Naive thymus-derived CD4-positive, alpha-beta T cell (primary cell): ENCODE data around the gene RFX3. TPM values are rescaled to one million over a fixed set of nuclear protein-coding genes. Genes with fewer than 3 reads are reported as not detected.

Experiments
- ATAC-seq: fragments of 150-1000 bp; cut with Tn5 transposase; 2 replicates; pipeline ENCODE4 v1.10.0; 2021; ENCODE audit warnings: mild to moderate bottlenecking, moderate library complexity
- CTCF ChIA-PET: fragments of 350-600 bp; sonication (Branson Sonifier 250); formaldehyde crosslinking; loops from one replicate; lab custom pipeline; 2021; ENCODE audit warnings: antibody characterized with exemption; lab: Charles Lee
- POLR2A ChIA-PET: fragments of 350-600 bp; sonication (Branson Sonifier 250); formaldehyde crosslinking; loops from one replicate; lab custom pipeline; 2021; ENCODE audit warnings: antibody characterized with exemption, inconsistent platforms; lab: Charles Lee
- DNase-seq, 9 donors: peaks; one replicate each; pipeline versions ENCODE4 v3.0.0 to v3.0.0-alpha.2; 2020 to 2022; ENCODE audit warnings: mixed read lengths in 1 of 9
- H3K27ac ChIP-seq: one replicate; pipeline ENCODE4 v1.7.0; 2013; ENCODE audit warnings: mild to moderate bottlenecking, low read depth, low read length, moderate library complexity
- H3K27me3 ChIP-seq, 2 donors: one replicate each; pipeline ENCODE4 v1.7.0; 2013; ENCODE audit warnings: low read length in 2 of 2, mild to moderate bottlenecking in 2 of 2, moderate library complexity in 2 of 2; ENCODE audit not compliant: control insufficient read depth in 2 of 2, insufficient read depth in 2 of 2
- H3K36me3 ChIP-seq, 3 experiments: 1 replicate in 2 of 3; 2 replicates in 1 of 3; pipeline ENCODE4 v1.7.0; 2013; ENCODE audit warnings: low read length in 3 of 3, mild to moderate bottlenecking in 3 of 3, moderate library complexity in 1 of 3; ENCODE audit not compliant: insufficient read depth in 3 of 3, control insufficient read depth in 2 of 3
- H3K4me1 ChIP-seq, 2 donors: one replicate each; pipeline ENCODE4 v1.7.0; 2013; ENCODE audit warnings: low read length in 2 of 2, mild to moderate bottlenecking in 2 of 2, moderate library complexity in 1 of 2; ENCODE audit not compliant: control insufficient read depth in 2 of 2, insufficient read depth in 2 of 2
- H3K4me3 ChIP-seq: 2 replicates; pipeline ENCODE4 v1.7.0; 2013; ENCODE audit warnings: mild to moderate bottlenecking, low read length
- H3K9me3 ChIP-seq, 3 experiments: 1 replicate in 2 of 3; 2 replicates in 1 of 3; pipeline ENCODE4 v1.7.0; 2013; ENCODE audit warnings: low read length in 3 of 3; ENCODE audit not compliant: control insufficient read depth in 2 of 3
- H3K27ac Mint-ChIP-seq, 9 donors: one replicate each; pipeline ENCODE4 v1.8.0; 2020 to 2022; ENCODE audit warnings: mixed read lengths in 9 of 9, mild to moderate bottlenecking in 8 of 9, moderate library complexity in 5 of 9, inconsistent platforms in 2 of 9
- H3K27me3 Mint-ChIP-seq, 5 donors: one replicate each; pipeline ENCODE4 v1.8.0; 2021 to 2022; ENCODE audit warnings: mixed read lengths in 5 of 5, mild to moderate bottlenecking in 1 of 5
- H3K36me3 Mint-ChIP-seq, 5 donors: one replicate each; pipeline ENCODE4 v1.8.0; 2020 to 2022; ENCODE audit warnings: mixed read lengths in 5 of 5, mild to moderate bottlenecking in 3 of 5, inconsistent platforms in 1 of 5
- H3K4me1 Mint-ChIP-seq, 7 donors: one replicate each; pipeline ENCODE4 v1.8.0; 2020 to 2022; ENCODE audit warnings: mixed read lengths in 7 of 7, mild to moderate bottlenecking in 3 of 7, inconsistent platforms in 1 of 7
- H3K4me3 Mint-ChIP-seq, 10 donors: one replicate each; pipeline ENCODE4 v1.8.0; 2020 to 2022; ENCODE audit warnings: mild to moderate bottlenecking in 10 of 10, mixed read lengths in 10 of 10, moderate library complexity in 6 of 10, inconsistent platforms in 2 of 10
- H3K9me3 Mint-ChIP-seq, 11 donors: one replicate each; pipeline ENCODE4 v1.8.0; 2020 to 2022; ENCODE audit warnings: mixed read lengths in 11 of 11, mild to moderate bottlenecking in 4 of 11, inconsistent platforms in 1 of 11, moderate library complexity in 1 of 11
- intact Hi-C, 2 donors: fragments of 100-400 bp; cut with micrococcal nuclease; formaldehyde crosslinking; loops; one replicate each; pipeline ENCODE4 v1.15.1; 2023
- polyA plus RNA-seq, 2 donors: library from polyadenylated mRNA; unstranded; fragments of 300-500 nt; fragmentation: Illumina TruSeq; gene quantifications; one replicate each; pipeline ENCODE4 v1.2.3, GENCODE V29; 2021
- total RNA-seq, 6 experiments: library from RNA in 5 of 6; stranded (reverse) in 5 of 6; gene quantifications; 1 replicate in 5 of 6; 2 replicates in 1 of 6; pipeline ENCODE4 v1.2.3 and lab custom pipeline; 2021 to 2026

The RFX3 gene
- total and polyA plus RNA-seq, 7 experiments from 2014 or later = 6.2 to 31.7 (median 24.7) TPM

DNA sequence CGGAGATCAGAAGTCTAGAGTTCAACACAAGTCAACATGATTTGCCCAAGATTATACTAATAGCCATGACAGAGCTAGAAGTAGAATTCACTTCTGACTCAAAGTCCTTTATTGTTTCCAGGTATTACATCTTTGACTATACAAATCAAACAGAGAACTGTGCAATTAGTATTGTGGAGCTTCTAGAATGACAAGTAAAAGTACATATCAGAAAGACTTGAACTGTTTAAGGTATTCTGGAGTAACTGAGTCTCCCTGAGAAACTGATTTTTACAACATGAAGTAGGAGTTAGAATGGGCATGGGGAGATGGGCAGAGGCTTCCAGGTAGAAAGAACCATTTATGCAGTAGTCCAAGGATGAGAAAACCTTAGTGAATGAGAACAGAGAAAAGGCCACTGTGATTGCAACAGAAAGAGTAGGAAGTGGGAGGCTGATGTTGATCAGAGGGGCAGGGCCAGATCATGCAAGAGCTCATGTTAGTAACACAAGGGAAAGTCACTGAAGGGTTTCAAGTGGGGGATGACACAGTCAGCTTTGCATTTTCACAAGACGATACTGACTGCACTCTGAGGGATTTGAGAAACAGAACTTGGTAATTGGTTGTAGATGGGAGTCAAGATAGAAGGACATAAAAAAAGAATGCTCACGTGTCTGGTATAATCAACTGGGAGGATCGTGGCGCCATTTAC lies 280.7 kb downstream of the RFX3 start:
- Mint-ChIP-seq H3K4me3 (no peak overlapping the region), H3K27me3 (no peaks in the 10 kb centered on the region), H3K36me3 (peaks cover 5 to 36% (median 7%) of the 10 kb centered on the region in 5 donors), H3K27ac (no peak overlapping the region), H3K9me3 (no peaks in the 10 kb centered on the region), H3K4me1 (peaks cover 0 to 11% (median 0%) of the 10 kb centered on the region in 7 donors)
- Histone ChIP-seq H3K27me3 (no peaks in the 10 kb centered on the region), H3K36me3 (peaks cover 0 to 10% (median 0%) of the 10 kb centered on the region in 3 experiments), H3K27ac (no peak overlapping the region), H3K9me3 (no peaks in the 10 kb centered on the region), H3K4me1 (no peaks in the 10 kb centered on the region), H3K4me3 (no peak overlapping the region)
- intact Hi-C loops = loop anchor here in 1 of 2 donors (5.0 kb wide), 2 partner anchors 277 to 872 kb away; no protein-coding TSS in a partner anchor
- CTCF ChIA-PET = interaction anchor here (1.0 kb wide), 1 partner anchor 197 kb away, joined by 3 read pairs; no protein-coding TSS in a partner anchor
- POLR2A ChIA-PET = no interaction called here
- peak; percentile 73 for ATAC-seq
- DNase-seq = no peak

DNA sequence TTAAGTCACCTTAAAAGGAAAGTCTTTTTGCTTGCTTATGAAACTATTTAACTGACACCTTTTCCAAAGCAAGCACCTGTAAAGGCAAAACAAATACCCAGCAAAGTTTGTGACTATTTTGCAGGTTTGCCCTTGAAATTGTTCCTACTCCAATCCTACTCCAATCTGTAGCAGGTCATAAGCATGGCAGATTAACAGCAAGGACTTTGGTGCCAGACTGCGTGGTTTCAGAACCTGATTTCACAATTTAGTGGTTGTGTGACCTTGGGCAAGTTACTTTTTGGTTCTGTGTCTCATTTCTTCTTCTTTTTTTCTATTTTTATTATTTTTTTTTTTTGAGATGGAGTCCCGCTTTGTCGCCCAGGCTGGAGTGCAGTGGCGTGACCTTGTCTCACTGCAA lies 282.1 kb downstream of the RFX3 start:
- H3K27ac ChIP-seq = no peak overlapping the region
- no peaks in the 10 kb centered on the region for H3K27me3 Mint-ChIP-seq
- peaks cover 0 to 11% (median 0%) of the 10 kb centered on the region in 7 donors for H3K4me1 Mint-ChIP-seq
- H3K36me3 Mint-ChIP-seq = peaks cover 5 to 36% (median 7%) of the 10 kb centered on the region in 5 donors
- ATAC-seq = no peak
- H3K4me1 ChIP-seq = no peaks in the 10 kb centered on the region
- DNase-seq = no peak
- H3K36me3 ChIP-seq = peaks cover 0 to 10% (median 0%) of the 10 kb centered on the region in 3 experiments
- H3K9me3 Mint-ChIP-seq = no peaks in the 10 kb centered on the region
- H3K9me3 ChIP-seq = no peaks in the 10 kb centered on the region
- no peaks in the 10 kb centered on the region for H3K27me3 ChIP-seq
- ChIA-PET CTCF (interaction anchor here (0.6 kb wide), 1 partner anchor 87 kb away, joined by 5 read pairs; no protein-coding TSS in a partner anchor), POLR2A (no interaction called here)
- no peak overlapping the region for H3K27ac Mint-ChIP-seq
- no peak overlapping the region for H3K4me3 Mint-ChIP-seq
- intact Hi-C loops = loop anchor here in 1 of 2 donors (5.0 kb wide), 2 partner anchors 279 to 874 kb away; no protein-coding TSS in a partner anchor
- no peak overlapping the region for H3K4me3 ChIP-seq

DNA sequence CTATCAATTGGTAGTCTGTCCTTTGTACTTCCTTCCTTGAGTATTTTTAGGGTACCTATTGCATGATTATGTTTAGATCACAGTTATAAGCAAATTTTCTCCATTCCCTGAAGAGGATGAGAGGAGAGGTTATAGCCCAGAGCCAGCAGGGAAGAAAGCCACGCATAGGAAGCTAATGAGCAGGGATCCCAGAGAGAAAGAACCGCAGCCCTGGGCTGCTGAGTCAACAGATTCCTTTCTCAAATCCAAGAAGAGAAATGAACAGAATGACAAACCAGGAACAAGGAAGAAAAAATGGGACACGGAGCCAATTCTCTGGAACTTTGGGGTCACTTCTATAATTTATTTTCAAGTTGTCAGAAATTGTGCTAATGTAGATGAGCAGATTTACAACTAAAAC lies 284.5 kb downstream of the RFX3 start:
- H3K27ac Mint-ChIP-seq = peak overlapping the region in 2 of 9 donors; percentile 12 to 13
- intact Hi-C loops = loop anchor here (2.0 to 5.0 kb wide), 6 partner anchors 281 to 1098 kb away; no protein-coding TSS in a partner anchor
- H3K9me3 ChIP-seq = no peaks in the 10 kb centered on the region

DNA sequence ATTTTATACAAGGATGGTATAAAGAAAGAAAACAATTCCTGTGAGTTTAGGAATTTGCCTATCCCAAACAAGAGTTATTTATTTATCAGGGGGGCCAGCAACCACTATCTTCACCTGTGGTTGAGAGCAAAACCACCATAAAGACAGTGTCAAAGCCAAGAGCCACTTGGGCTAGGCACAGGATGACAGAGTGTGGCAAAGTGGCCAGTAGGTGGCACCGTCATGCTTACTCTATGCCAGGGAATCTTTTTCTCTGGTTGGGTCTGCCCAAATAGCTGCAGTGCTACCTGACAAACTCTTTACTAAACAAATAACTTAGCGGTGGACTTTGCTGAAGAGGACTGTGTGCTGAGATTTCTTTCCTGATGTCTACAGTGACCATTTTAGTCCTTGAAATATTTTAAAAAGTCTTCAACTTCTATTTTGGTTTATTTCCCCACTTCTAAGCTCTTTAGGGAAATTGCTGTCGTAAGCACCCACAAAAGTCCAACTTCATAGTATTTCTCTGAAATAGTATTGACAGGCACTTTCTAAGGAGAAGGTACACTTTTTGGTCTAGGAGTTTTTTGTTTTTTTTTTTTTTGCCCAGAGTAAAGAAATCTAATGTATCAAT lies 285.0 kb downstream of the RFX3 start:
- no peaks in the 10 kb centered on the region for H3K27me3 ChIP-seq
- no peaks in the 10 kb centered on the region for H3K4me1 ChIP-seq
- H3K4me1 Mint-ChIP-seq = peaks cover 0 to 9% (median 0%) of the 10 kb centered on the region in 7 donors
- POLR2A ChIA-PET = no interaction called here
- H3K4me3 ChIP-seq = no peak overlapping the region
- intact Hi-C loops = loop anchor here (1.0 to 5.0 kb wide), 14 partner anchors 201 to 1135 kb away; no protein-coding TSS in a partner anchor
- H3K9me3 ChIP-seq = no peaks in the 10 kb centered on the region
- peak; percentile 89 for ATAC-seq
- DNase-seq = peak; percentile 23 to 58 (median 51)
- no peaks in the 10 kb centered on the region for H3K27me3 Mint-ChIP-seq
- peaks cover 0 to 4% (median 0%) of the 10 kb centered on the region in 3 experiments for H3K36me3 ChIP-seq
- H3K4me3 Mint-ChIP-seq = no peak overlapping the region
- H3K27ac Mint-ChIP-seq = no peak overlapping the region
- H3K9me3 Mint-ChIP-seq = no peaks in the 10 kb centered on the region
- CTCF ChIA-PET = interaction anchor here (1.0 to 2.0 kb wide), 4 partner anchors 15 to 1125 kb away, joined by 3 to 6 read pairs (median 4); no protein-coding TSS in a partner anchor
- no peak overlapping the region for H3K27ac ChIP-seq
- H3K36me3 Mint-ChIP-seq = peaks cover 0 to 26% (median 20%) of the 10 kb centered on the region in 5 donors

More for the DNA sequence above, 284.5 kb downstream of the RFX3 start:
- Histone ChIP-seq H3K27ac (no peak overlapping the region), H3K4me1 (no peaks in the 10 kb centered on the region), H3K36me3 (peaks cover 0 to 3% (median 0%) of the 10 kb centered on the region in 3 experiments), H3K4me3 (no peak overlapping the region), H3K27me3 (no peaks in the 10 kb centered on the region)
- ChIA-PET POLR2A (no interaction called here), CTCF (interaction anchor here (1.0 to 2.0 kb wide), 4 partner anchors 15 to 1124 kb away, joined by 3 to 6 read pairs (median 4); no protein-coding TSS in a partner anchor)
- Mint-ChIP-seq H3K4me1 (peaks cover 0 to 11% (median 0%) of the 10 kb centered on the region in 7 donors), H3K27me3 (no peaks in the 10 kb centered on the region), H3K36me3 (peaks cover 0 to 25% (median 17%) of the 10 kb centered on the region in 5 donors), H3K4me3 (no peak overlapping the region), H3K9me3 (no peaks in the 10 kb centered on the region)
- DNase-seq (no peak), ATAC-seq (no peak)

DNA sequence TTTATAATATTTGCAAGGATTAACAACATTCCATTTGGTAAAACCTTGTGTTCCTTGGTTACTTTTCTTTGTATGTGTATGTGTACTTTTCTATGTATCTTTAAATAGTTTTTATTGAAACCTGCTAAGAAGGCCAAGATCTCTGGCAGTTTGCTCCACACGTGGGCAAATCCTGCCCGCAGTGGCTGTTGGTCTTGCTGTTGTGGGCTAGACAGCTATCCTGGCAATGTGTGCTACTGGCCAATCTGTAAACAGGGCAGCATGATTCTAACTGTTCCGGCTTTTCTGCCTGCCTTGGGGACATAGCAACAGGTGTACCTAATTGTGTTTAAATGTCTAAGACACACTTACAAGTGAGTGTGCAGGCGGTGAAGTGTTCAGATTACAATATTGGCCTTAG lies 286.6 kb downstream of the RFX3 start:
- ATAC-seq = no peak
- Mint-ChIP-seq H3K4me1 (peaks cover 0 to under 1% (median 0%) of the 10 kb centered on the region in 7 donors), H3K9me3 (no peaks in the 10 kb centered on the region), H3K27me3 (no peaks in the 10 kb centered on the region), H3K4me3 (no peak overlapping the region), H3K27ac (no peak overlapping the region), H3K36me3 (peaks cover 0 to 21% (median 19%) of the 10 kb centered on the region in 5 donors)
- CTCF ChIA-PET = no interaction called here
- Histone ChIP-seq H3K4me3 (no peak overlapping the region), H3K27ac (no peak overlapping the region), H3K27me3 (no peaks in the 10 kb centered on the region), H3K4me1 (no peaks in the 10 kb centered on the region), H3K36me3 (peaks cover 0 to 4% (median 0%) of the 10 kb centered on the region in 3 experiments), H3K9me3 (no peaks in the 10 kb centered on the region)
- intact Hi-C loops = no loop called here
- no peak for DNase-seq
- POLR2A ChIA-PET = no interaction called here

DNA sequence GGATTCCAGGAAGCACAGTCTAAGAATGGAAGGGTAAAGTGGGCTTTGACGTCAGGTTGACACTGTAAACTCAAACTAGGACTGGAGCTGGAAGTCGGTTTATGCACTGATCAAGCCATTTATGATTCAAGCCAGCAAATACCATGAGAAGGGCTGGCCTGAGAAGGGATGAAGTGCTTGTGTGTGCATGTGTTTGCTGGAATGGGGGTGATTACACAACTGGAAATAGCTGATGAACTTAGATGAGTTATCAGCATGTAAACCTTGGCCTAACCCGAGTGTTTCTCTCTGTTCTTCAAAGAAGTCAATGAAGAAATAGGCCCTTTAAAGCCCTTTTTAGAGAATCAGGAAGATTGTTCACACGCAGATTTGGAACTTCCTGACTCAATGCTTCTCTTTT lies 287.6 kb downstream of the RFX3 start:
- H3K36me3 Mint-ChIP-seq = peaks cover 0 to 22% (median 19%) of the 10 kb centered on the region in 5 donors
- H3K27me3 Mint-ChIP-seq = no peaks in the 10 kb centered on the region
- no peaks in the 10 kb centered on the region for H3K4me1 Mint-ChIP-seq
- Histone ChIP-seq H3K4me3 (no peak overlapping the region), H3K36me3 (peaks cover 0 to 4% (median 0%) of the 10 kb centered on the region in 3 experiments), H3K27ac (no peak overlapping the region), H3K4me1 (no peaks in the 10 kb centered on the region), H3K9me3 (no peaks in the 10 kb centered on the region), H3K27me3 (no peaks in the 10 kb centered on the region)
- no peak for DNase-seq
- no peaks in the 10 kb centered on the region for H3K9me3 Mint-ChIP-seq
- H3K27ac Mint-ChIP-seq = no peak overlapping the region
- POLR2A ChIA-PET = no interaction called here
- H3K4me3 Mint-ChIP-seq = no peak overlapping the region
- ATAC-seq = no peak
- CTCF ChIA-PET = no interaction called here
- intact Hi-C loops = no loop called here
